Medulla oblongata (tissue), 1 donor: ENCODE measurements around the gene IQCF6.
"Not testable (repeated sequence)": the region's sequence is repeated elsewhere in the genome, so short reads cannot be mapped to it uniquely, and the experiment has no call there.

Experiments
- DNase-seq: peaks from one replicate; pipeline ENCODE4 v3.0.0-alpha.2; 2015; ENCODE audit errors: extremely low spot score

IQCF6 gene

GRCh38 chr3:51773529-51774056 lies 5.4 kb downstream of the IQCF6 start:
- DNase-seq: no peak

GRCh38 chr3:51759203-51759602 lies 19.8 kb downstream of the IQCF6 start:
- DNase-seq: no peak

GRCh38 chr3:51753763-51754750 lies 25.0 kb downstream of the IQCF6 start:
- DNase-seq: not testable (repeated sequence)

GRCh38 chr3:51751287-51751686 lies 27.8 kb downstream of the IQCF6 start:
- DNase-seq: no peak

- no peak for DNase-seq
Observed at GRCh38 chr3:51750878-51751277, 28.2 kb downstream of the IQCF6 start.

- DNase-seq: no peak
Observed at GRCh38 chr3:51748327-51748726, 30.7 kb downstream of the IQCF6 start.

GRCh38 chr3:51747840-51748239 lies 31.2 kb downstream of the IQCF6 start:
- no peak for DNase-seq

- DNase-seq: peak; percentile 23
Observed at GRCh38 chr3:51742978-51743377, 36.1 kb downstream of the IQCF6 start.

- not testable (repeated sequence) for DNase-seq
Observed at GRCh38 chr3:51742320-51742719, 36.7 kb downstream of the IQCF6 start.

GRCh38 chr3:51739110-51739509 lies 39.9 kb downstream of the IQCF6 start:
- no peak for DNase-seq

- DNase-seq: no peak
Observed at GRCh38 chr3:51735950-51736349, 43.1 kb downstream of the IQCF6 start.

- DNase-seq: no peak
Observed at GRCh38 chr3:51735039-51735438, 44.0 kb downstream of the IQCF6 start.

- no peak for DNase-seq
Observed at GRCh38 chr3:51734572-51734907, 44.5 kb downstream of the IQCF6 start.

- DNase-seq: no peak
Observed at GRCh38 chr3:51733859-51734571, 45.0 kb downstream of the IQCF6 start.

- no peak for DNase-seq
Observed at GRCh38 chr3:51729042-51729633, 49.9 kb downstream of the IQCF6 start.
